Measurements from ENCODE around the gene CTU1.

CTU1 gene

DNA sequence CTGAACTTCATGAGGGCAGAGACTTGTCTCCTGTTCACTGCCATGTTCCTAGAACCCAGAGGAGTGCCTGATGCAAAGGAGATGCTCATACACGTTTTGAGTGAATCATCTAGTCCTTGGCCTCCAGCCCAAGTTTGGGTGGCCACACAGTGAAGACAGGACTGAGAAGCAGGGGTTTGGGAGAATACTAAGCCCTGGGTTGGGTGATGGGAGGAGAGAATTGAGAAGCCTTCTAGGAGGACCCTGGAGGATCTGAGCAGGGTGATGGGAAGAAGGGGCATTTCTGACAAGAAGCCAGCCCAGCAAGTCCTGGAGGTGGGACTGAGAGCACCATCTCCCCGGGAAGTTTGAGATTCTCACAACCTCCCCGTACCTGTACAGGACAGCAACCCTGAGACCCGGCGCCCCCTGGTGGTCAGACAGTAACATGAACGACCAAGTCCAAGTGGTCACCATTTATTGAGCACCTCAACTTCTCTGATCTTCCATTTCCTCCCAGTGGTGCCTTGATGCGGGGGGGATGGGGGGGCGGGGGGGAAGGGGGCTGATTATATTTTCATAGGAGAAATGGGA is 11.0 kb downstream of the CTU1 start:
- no peak overlapping the region for H3K4me3 ChIP-seq (ENCODE audit: low read depth, low read length)
- TF ChIP-seq, protein P1, sequence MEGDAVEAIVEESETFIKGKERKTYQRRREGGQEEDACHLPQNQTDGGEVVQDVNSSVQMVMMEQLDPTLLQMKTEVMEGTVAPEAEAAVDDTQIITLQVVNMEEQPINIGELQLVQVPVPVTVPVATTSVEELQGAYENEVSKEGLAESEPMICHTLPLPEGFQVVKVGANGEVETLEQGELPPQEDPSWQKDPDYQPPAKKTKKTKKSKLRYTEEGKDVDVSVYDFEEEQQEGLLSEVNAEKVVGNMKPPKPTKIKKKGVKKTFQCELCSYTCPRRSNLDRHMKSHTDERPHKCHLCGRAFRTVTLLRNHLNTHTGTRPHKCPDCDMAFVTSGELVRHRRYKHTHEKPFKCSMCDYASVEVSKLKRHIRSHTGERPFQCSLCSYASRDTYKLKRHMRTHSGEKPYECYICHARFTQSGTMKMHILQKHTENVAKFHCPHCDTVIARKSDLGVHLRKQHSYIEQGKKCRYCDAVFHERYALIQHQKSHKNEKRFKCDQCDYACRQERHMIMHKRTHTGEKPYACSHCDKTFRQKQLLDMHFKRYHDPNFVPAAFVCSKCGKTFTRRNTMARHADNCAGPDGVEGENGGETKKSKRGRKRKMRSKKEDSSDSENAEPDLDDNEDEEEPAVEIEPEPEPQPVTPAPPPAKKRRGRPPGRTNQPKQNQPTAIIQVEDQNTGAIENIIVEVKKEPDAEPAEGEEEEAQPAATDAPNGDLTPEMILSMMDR (IDR thresholded peaks at IDR 0.05; ENCODE audit: low read depth, low read length), result peak; percentile 62

DNA sequence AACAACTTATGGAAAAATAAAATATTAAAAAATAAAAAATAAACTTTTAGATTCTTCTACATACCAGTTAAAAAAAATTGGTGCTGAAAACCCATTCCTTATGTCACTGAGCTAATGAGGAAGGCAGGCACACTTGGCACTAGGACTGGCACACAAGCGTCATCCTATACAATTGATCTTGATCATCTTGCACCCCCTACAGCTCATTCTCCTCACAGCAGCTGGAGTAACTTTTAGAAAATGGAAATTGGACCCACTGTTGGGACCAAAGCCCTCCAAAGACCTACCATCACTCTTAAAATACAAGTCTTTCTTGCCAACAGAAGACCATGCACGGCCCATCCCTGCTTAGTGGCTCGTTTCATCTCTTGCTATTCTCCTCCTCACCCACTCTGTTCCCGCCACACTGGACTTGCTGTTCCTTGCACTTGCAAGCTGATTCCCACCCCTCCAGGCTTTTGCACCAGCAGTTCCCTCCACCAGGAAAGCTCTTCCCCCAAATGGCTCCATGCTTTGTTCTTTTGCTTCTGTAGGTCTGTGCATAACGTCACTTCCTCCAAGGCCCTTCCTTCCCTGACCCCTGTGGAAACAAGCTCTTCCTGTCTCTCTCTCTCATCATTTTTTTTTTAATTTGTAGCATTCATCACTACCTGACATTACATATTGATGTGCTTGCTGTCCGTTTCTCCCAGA is 11.6 kb downstream of the CTU1 start:
- no peak overlapping the region for H3K4me3 ChIP-seq (ENCODE audit: low read depth, low read length)
- TF ChIP-seq, protein P1 (IDR thresholded peaks at IDR 0.05; ENCODE audit: low read depth, low read length), result no peak

DNA sequence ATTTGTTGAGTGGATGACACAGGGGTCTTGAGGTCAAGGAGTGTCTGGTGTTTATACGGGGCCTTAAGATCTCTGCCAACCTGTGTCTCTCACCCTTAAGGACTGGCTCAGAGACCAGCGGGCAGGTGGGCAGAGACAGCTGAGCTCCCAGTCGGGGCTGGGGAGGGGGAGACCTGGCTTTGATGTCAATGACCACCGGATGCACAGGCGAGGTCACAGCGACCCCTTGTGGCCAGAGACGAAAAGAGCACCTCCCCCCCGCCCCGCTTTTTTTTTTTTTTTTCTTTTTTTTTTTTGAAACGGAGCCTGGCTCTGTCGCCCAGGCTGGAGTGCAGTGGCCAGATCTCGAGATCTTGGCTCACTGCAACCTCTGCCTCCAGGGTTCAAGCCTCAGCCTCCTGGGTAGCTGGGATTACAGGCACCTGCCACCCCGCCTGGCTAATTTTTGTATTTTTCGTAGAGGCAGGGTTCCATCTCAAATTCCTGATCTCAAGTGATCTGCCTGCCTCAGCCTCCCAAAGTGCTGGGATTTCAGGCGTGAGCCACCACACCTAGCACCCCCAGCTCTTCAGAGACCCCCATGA is 13.4 kb downstream of the CTU1 start:
- TF ChIP-seq, protein P1 (IDR thresholded peaks at IDR 0.05; ENCODE audit: low read depth, low read length), result peak; percentile 57
- no peak overlapping the region for H3K4me3 ChIP-seq (ENCODE audit: low read depth, low read length)

DNA sequence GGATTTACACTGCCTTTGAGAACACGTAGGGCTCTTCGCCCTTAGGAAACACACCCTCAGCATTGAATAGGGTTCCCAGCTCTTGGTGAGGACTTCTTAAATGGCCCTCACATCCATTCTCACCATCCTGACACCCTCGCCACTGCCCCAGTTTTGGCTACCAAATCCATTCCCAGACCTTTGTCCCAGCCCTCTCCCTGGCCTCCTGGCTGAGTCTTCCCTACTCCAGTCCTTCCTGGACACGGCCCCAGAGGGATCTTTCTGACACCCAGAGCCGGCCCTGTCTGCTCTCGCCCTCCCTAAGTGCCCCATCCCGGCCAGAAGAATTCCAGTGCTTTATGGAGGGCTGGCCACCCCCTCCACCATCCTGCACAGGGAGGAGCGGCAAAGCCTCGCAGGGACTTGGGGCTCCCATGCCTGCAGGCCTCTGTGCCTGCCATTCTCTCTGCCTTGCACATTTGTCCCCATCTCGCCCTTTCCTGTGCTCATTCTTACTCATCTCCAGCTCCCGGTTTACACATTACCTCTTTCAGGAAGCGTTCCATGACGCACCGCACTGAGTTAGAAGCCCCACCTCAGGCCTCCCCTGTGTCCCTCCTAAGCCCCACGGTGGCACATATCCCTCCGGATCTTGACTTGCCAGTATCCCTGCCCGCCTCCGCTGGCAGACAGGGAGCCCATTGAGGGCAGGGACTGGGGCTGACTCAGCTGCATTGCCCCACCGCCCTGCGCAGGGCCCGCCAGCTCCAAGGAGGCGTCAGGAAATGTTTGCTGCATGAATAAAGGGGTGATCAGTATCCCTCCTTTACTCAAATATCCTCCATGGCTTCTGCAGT is 14.5 kb downstream of the CTU1 start:
- TF ChIP-seq, protein P1 (IDR thresholded peaks at IDR 0.05; ENCODE audit: low read depth, low read length), result no peak
- H3K4me3 ChIP-seq (ENCODE audit: low read depth, low read length), result no peak overlapping the region

DNA sequence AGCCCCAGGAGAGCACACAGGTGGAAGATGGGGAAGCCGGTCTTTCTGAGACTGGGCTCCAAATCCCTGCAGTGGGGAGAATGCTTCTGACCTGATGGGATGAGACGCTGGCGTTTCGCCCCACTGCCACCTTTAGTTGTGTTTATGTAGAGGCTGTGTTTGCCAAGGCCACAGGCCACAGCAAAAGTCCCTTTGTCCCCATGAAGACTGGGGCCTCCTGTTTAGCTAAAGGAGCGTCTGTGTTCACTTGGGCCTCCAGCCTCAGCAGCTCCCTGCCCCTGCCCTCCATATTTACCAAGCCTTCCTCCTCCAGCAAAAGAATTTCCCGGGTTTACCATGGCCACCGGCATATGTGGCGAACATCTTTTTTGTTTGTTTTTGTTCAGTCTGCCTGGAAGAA is 15.1 kb downstream of the CTU1 start:
- TF ChIP-seq, protein P1 (IDR thresholded peaks at IDR 0.05; ENCODE audit: low read depth, low read length), result no peak
- H3K4me3 ChIP-seq (ENCODE audit: low read depth, low read length), result no peak overlapping the region

DNA sequence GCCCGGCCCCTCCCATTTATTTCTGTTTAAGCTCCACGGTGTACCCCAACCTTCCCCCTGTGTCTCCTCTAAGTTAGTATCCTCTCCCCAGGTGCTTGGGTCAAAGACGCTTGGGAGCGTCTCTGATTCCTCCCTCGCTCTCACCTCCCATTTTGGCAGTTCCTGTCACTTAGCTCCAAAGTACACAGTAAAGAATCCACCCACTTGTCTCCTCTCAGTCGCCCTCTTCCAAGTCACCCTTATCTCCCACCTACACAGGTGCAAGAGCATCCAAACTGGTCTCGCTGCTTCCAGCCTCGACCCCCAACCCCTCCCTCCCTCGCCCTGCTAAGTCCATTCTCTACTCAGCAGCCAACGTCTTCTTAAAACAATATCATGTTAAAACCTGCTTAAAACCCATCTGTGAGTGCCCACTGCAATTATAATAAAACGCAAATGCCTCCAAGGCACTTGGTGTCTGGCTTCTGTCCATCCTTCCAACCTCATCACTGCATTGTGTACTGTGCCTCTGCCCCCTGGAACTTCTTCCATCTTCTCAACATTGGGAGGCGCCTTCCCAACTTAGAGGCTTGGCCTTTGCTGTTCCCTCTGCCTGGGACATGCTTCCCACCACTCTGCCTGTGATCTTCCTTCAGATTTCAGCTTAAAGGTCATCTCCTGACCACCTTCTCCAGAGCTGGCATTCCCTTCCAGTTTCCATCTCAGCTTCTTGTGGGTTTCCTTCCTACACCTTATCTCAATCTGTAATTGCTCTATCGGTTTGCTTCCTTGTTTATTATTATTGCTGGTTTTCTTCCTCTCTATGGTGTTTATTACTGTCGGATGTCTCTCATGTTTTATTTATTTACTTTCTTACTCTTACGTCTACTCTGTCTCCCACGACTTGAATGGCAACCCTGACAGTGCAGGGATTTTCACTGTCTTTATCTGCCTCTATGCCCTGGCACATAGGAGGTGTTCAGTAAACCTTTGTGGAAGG is 16.0 kb downstream of the CTU1 start:
- H3K4me3 ChIP-seq (ENCODE audit: low read depth, low read length), result no peak overlapping the region
- TF ChIP-seq, protein P1 (IDR thresholded peaks at IDR 0.05; ENCODE audit: low read depth, low read length), result no peak
